ENCODE data around the gene SPARCL1. TPM values are rescaled to one million over a fixed set of nuclear protein-coding genes. Genes with fewer than 3 reads are reported as not detected.

SPARCL1 gene
- total and polyA plus RNA-seq, 2 of the 13 experiments (the other 11 are each of a cell fraction or from before 2014, with no cell fraction given) = 0.04 TPM; not detected in 1

- H4K20me1 ChIP-seq (ENCODE audit: insufficient read depth, low read length) = no peaks in the 10 kb centered on the region
- ChIA-PET CTCF (ENCODE audit: low intra/inter-chr PET ratio, low total read pairs) (no interaction called here), POLR2A (no interaction called here)
- H3K36me3 ChIP-seq (replicated peaks in 1 of 2; ENCODE audit: control insufficient read depth in 1 of 2, insufficient read depth in 2 of 2, low read length in 2 of 2) = no peaks in the 10 kb centered on the region
- H3K27me3 ChIP-seq (ENCODE audit: control insufficient read depth in 1 of 2, insufficient read depth in 2 of 2, low read length in 2 of 2) = no peaks in the 10 kb centered on the region
- BruUV-seq (replicated peaks) = no TSS peak
- no peak overlapping the region for H3K4me3 ChIP-seq (replicated peaks in 1 of 3; ENCODE audit: insufficient read depth in 1 of 3, low read depth in 2 of 3, low read length in 3 of 3)
- H3K4me2 ChIP-seq (ENCODE audit: low read depth, low read length) = no peak overlapping the region
- in situ Hi-C loops (cut with HindIII; ENCODE audit: extremely low pct_ligation_motif_present, low pct_unique_long_range_greater_than_20kb) = no loop called here
- TF ChIP-seq ZFP62 (CRISPR knock-in tag; IDR thresholded peaks at IDR 0.05) (no peak), BHLHE40 (IDR thresholded peaks at IDR 0.05; ENCODE audit: low read length) (no peak), REPIN1 (CRISPR knock-in tag; IDR thresholded peaks at IDR 0.05; ENCODE audit: borderline replicate concordance, low read depth) (no peak), FOXO1 (CRISPR knock-in tag; IDR thresholded peaks at IDR 0.05) (no peak), ZNF672 (CRISPR knock-in tag; IDR thresholded peaks at IDR 0.05) (no peak), E2F1 (CRISPR knock-in tag; IDR thresholded peaks at IDR 0.05) (no peak), FOXA1 (IDR thresholded peaks at IDR 0.05) (no peak), FOXA1 (CRISPR knock-in tag; IDR thresholded peaks at IDR 0.05) (no peak), NR2F6 (IDR thresholded peaks at IDR 0.05) (no peak), NR2F6 (CRISPR knock-in tag; IDR thresholded peaks at IDR 0.05) (no peak), ZNF260 (CRISPR knock-in tag; IDR thresholded peaks at IDR 0.05; ENCODE audit: borderline replicate concordance, low read depth) (no peak), ZNF282 (IDR thresholded peaks at IDR 0.05; ENCODE audit: partially characterized antibody) (no peak), ZNF12 (CRISPR knock-in tag; IDR thresholded peaks at IDR 0.05) (no peak), TCF7L2 (IDR thresholded peaks at IDR 0.05; ENCODE audit: low read depth, low read length) (no peak)
- WGBS (ENCODE audit: low lambda C conversion rate) = 0% methylated on average over 2 of the region's 2 CpGs
- ATAC-seq (no peak), DNase-seq (ENCODE audit: low spot score) (no peak), FAIRE-seq (no peak)
- H3K27ac ChIP-seq (ENCODE audit: extremely low read length, insufficient read depth, low read length) = no peak overlapping the region
- H2AFZ ChIP-seq (ENCODE audit: low read length) = no peak overlapping the region
- no peaks in the 10 kb centered on the region for H3K4me1 ChIP-seq (ENCODE audit: insufficient read depth, low read length)
- H3K9me3 ChIP-seq (ENCODE audit: low read length) = no peaks in the 10 kb centered on the region
- no peak overlapping the region for H3K9ac ChIP-seq (ENCODE audit: insufficient read depth, low read depth, low read length)
- no peaks in the 10 kb centered on the region for H3K79me2 ChIP-seq (ENCODE audit: insufficient read depth, low read length)
- intact Hi-C loops (cut with micrococcal nuclease; ENCODE audit: unreplicated experiment) = no loop called here
These were observed 11.6 kb downstream of the SPARCL1 start for GRCh38 chr4:87517621-87518020.
